B cell (primary cell): ENCODE results near the gene TKT. TPM values are rescaled to one million over a fixed set of nuclear protein-coding genes. Genes with fewer than 3 reads are reported as not detected.

Source experiments
- ATAC-seq: fragments of 200-7000 bp; cut with Tn5 transposase; one replicate; pipeline ENCODE4 v1.10.0; 2021; ENCODE audit warnings: low read depth, mild to moderate bottlenecking, moderate number of reproducible peaks, moderate library complexity
- CTCF ChIA-PET: fragments of 350-600 bp; sonication (Branson Sonifier 250); formaldehyde crosslinking; loops from one replicate; lab custom pipeline; 2021; ENCODE audit warnings: antibody characterized with exemption, inconsistent platforms; lab: Charles Lee
- POLR2A ChIA-PET: fragments of 350-600 bp; sonication (Branson Sonifier 250); formaldehyde crosslinking; loops from one replicate; lab custom pipeline; 2021; ENCODE audit warnings: antibody characterized with exemption; lab: Charles Lee
- DNase-seq: peaks from one replicate; pipeline ENCODE4 v3.0.0; 2013
- H2AFZ ChIP-seq: 2 replicates; pipeline ENCODE4 v1.6.1; 2012; ENCODE audit warnings: mild to moderate bottlenecking, low read depth, low read length; ENCODE audit not compliant: insufficient read depth, poor library complexity, severe bottlenecking
- H3K27ac ChIP-seq, 2 donors: 1 replicate in 1 of 2; 2 replicates in 1 of 2; pipeline ENCODE4 v1.5.1; 2012 to 2013; ENCODE audit warnings: low read length in 2 of 2, mild to moderate bottlenecking in 2 of 2, moderate library complexity in 1 of 2
- H3K27me3 ChIP-seq, 4 experiments: fragments of 200-600 bp in 1 of 4; sonication (generic) in 1 of 4; replicated peaks in 1 of 4; 1 replicate in 2 of 4; 2 replicates in 2 of 4; pipeline versions ENCODE4 v1.6.1 to v1.7.0; 2013 to 2016; ENCODE audit warnings: low read length in 3 of 4, mild to moderate bottlenecking in 2 of 4, mixed read lengths in 1 of 4, moderate library complexity in 1 of 4; ENCODE audit not compliant: insufficient read depth in 4 of 4, control insufficient read depth in 3 of 4; ENCODE audit errors: control extremely low read depth in 1 of 4
- H3K36me3 ChIP-seq, 2 experiments: replicated peaks in 1 of 2; 1 replicate in 1 of 2; 2 replicates in 1 of 2; pipeline versions ENCODE4 v1.6.1 to v1.7.1; 2013; ENCODE audit warnings: low read length in 1 of 2; ENCODE audit not compliant: insufficient read depth in 2 of 2, control insufficient read depth in 1 of 2; ENCODE audit errors: control extremely low read depth in 1 of 2, extremely low read depth in 1 of 2
- H3K4me1 ChIP-seq, 2 donors: fragments of 200-600 bp in 1 of 2; sonication (generic) in 1 of 2; 1 replicate in 1 of 2; 2 replicates in 1 of 2; pipeline versions ENCODE4 v1.5.1 to v1.6.1; 2013 to 2017; ENCODE audit warnings: low read length in 2 of 2; ENCODE audit not compliant: control insufficient read depth in 2 of 2, insufficient read depth in 2 of 2
- H3K4me2 ChIP-seq: replicated peaks from 2 replicates; pipeline ENCODE3; 2012; ENCODE audit warnings: mild to moderate bottlenecking, low read depth, low read length; ENCODE audit not compliant: poor library complexity, severe bottlenecking
- H3K4me3 ChIP-seq, 5 experiments: fragments of 200-600 bp in 1 of 5; sonication (generic) in 1 of 5; 1 replicate in 3 of 5; 2 replicates in 2 of 5; pipeline versions ENCODE4 v1.5.1 to v1.7.0; 2011 to 2016; ENCODE audit warnings: low read length in 4 of 5, mild to moderate bottlenecking in 4 of 5, low read depth in 2 of 5, control low read depth in 1 of 5, moderate library complexity in 1 of 5; ENCODE audit not compliant: insufficient read depth in 1 of 5; ENCODE audit errors: control extremely low read depth in 1 of 5, extremely low read depth in 1 of 5
- H3K79me2 ChIP-seq: fragments of 200-600 bp; sonication (generic); one replicate; pipeline ENCODE4 v1.6.0; 2016; ENCODE audit warnings: low read length; ENCODE audit not compliant: control insufficient read depth, insufficient read depth
- H3K9ac ChIP-seq: fragments of 200-600 bp; sonication (generic); 2 replicates; pipeline ENCODE4 v1.6.1; 2017; ENCODE audit warnings: mild to moderate bottlenecking, low read length, moderate library complexity
- H3K9me3 ChIP-seq, 3 donors: one replicate each; pipeline versions ENCODE4 v1.6.1 to v1.7.1; 2013; ENCODE audit warnings: low read length in 2 of 3; ENCODE audit not compliant: control insufficient read depth in 2 of 3, insufficient read depth in 1 of 3; ENCODE audit errors: control extremely low read depth in 1 of 3
- H4K20me1 ChIP-seq: 2 replicates; pipeline ENCODE4 v1.6.0; 2012; ENCODE audit warnings: mild to moderate bottlenecking, low read length; ENCODE audit not compliant: insufficient read depth, control insufficient read depth, poor library complexity, severe bottlenecking
- H3K27ac Mint-ChIP-seq: one replicate; pipeline ENCODE4 v1.8.0; 2021; ENCODE audit warnings: mixed read lengths
- H3K27me3 Mint-ChIP-seq: one replicate; pipeline ENCODE4 v1.8.0; 2021; ENCODE audit warnings: mixed read lengths
- H3K4me1 Mint-ChIP-seq: one replicate; pipeline ENCODE4 v1.8.0; 2021; ENCODE audit warnings: mixed read lengths
- H3K4me3 Mint-ChIP-seq: one replicate; pipeline ENCODE4 v1.8.0; 2021; ENCODE audit warnings: mixed read lengths
- H3K9me3 Mint-ChIP-seq: one replicate; pipeline ENCODE4 v1.8.0; 2022; ENCODE audit warnings: mixed read lengths; ENCODE audit not compliant: insufficient read depth
- CTCF ChIP-seq: fragments of 200-600 bp; IDR thresholded peaks from one replicate; pipeline ENCODE4 v1.8.0; 2022; ENCODE audit warnings: antibody characterized with exemption, mild to moderate bottlenecking
- EZH2 ChIP-seq: IDR thresholded peaks from 2 replicates; pipeline ENCODE4 v1.6.1; 2012; ENCODE audit warnings: borderline replicate concordance, low read depth, mild to moderate bottlenecking, moderate library complexity, low read length; ENCODE audit not compliant: insufficient read depth, poor library complexity, severe bottlenecking
- WGBS: methylation state at CpG from one replicate; pipeline ENCODE4 v1.1.5; 2013; ENCODE audit warnings: missing lambda C conversion rate; ENCODE audit not compliant: insufficient coverage; 5-methylcytosine and 5-hydroxymethylcytosine counted together
- intact Hi-C: fragments of 100-400 bp; cut with micrococcal nuclease; formaldehyde crosslinking; loops from one replicate; pipeline ENCODE4 v1.10.0; 2022
- polyA plus RNA-seq: library from polyadenylated mRNA; depleted of rRNA; stranded (reverse); fragments of >200 nt; gene quantifications from 2 replicates; pipeline ENCODE4 v1.2.3, GENCODE V29; 2012
- total RNA-seq, 2 donors: library from RNA; stranded (reverse); fragments of 120-200 nt in 1 of 2; gene quantifications; 1 replicate in 1 of 2; 2 replicates in 1 of 2; pipeline versions ENCODE4 v1.2.3 to v1.2.4, GENCODE V29; 2013 to 2022

The TKT gene
- total and polyA plus RNA-seq, 2 donors (not counting 1 experiment from before 2014, with no cell fraction given) = 69.5 to 81.0 TPM

GRCh38 chr3:53243165-53243564 is 12.7 kb downstream of the TKT start:
- Histone ChIP-seq H4K20me1 (peaks cover 78% of the 10 kb centered on the region), H3K9ac (no peak overlapping the region), H3K79me2 (peaks cover 75% of the 10 kb centered on the region), H3K27ac (no peak overlapping the region), H3K27me3 (no peaks in the 10 kb centered on the region), H2AFZ (no peak overlapping the region), H3K4me2 (no peak overlapping the region), H3K36me3 (peaks cover 0 to 46% of the 10 kb centered on the region in 2 experiments), H3K4me3 (no peak overlapping the region), H3K4me1 (peaks cover 0 to 7% of the 10 kb centered on the region in 2 donors), H3K9me3 (peaks cover 0 to 8% (median 0%) of the 10 kb centered on the region in 3 donors)
- Mint-ChIP-seq H3K27ac (no peak overlapping the region), H3K27me3 (no peaks in the 10 kb centered on the region), H3K9me3 (no peaks in the 10 kb centered on the region), H3K4me3 (no peak overlapping the region), H3K4me1 (peaks cover 19% of the 10 kb centered on the region)
- 92% methylated on average over 13 of the region's 14 CpGs for WGBS
- ChIA-PET POLR2A (no interaction called here), CTCF (no interaction called here)
- intact Hi-C loops = no loop called here
- TF ChIP-seq EZH2 (no peak), CTCF (no peak)
- ATAC-seq = no peak
- DNase-seq = no peak

- Mint-ChIP-seq H3K27ac (no peak overlapping the region), H3K27me3 (no peaks in the 10 kb centered on the region), H3K4me3 (no peak overlapping the region), H3K4me1 (peaks cover 14% of the 10 kb centered on the region), H3K9me3 (no peaks in the 10 kb centered on the region)
- Histone ChIP-seq H3K27ac (no peak overlapping the region), H4K20me1 (peaks cover 73% of the 10 kb centered on the region), H3K9ac (no peak overlapping the region), H2AFZ (no peak overlapping the region), H3K4me2 (no peak overlapping the region), H3K9me3 (peaks cover 0 to 8% (median 0%) of the 10 kb centered on the region in 3 donors), H3K79me2 (peaks cover 69% of the 10 kb centered on the region), H3K27me3 (no peaks in the 10 kb centered on the region), H3K36me3 (peaks cover 0 to 50% of the 10 kb centered on the region in 2 experiments), H3K4me1 (peaks cover 0 to 1% of the 10 kb centered on the region in 2 donors), H3K4me3 (no peak overlapping the region)
- CTCF ChIA-PET = no interaction called here
- DNase-seq (no peak), ATAC-seq (no peak)
- POLR2A ChIA-PET = no interaction called here
- WGBS = 98% methylated on average over 4 of the region's 4 CpGs
- TF ChIP-seq EZH2 (no peak), CTCF (no peak)
- intact Hi-C loops = no loop called here
Measured at GRCh38 chr3:53242642-53243041, 13.2 kb downstream of the TKT start.
